ENCODE data around the gene TARM1.

TARM1 gene

DNA sequence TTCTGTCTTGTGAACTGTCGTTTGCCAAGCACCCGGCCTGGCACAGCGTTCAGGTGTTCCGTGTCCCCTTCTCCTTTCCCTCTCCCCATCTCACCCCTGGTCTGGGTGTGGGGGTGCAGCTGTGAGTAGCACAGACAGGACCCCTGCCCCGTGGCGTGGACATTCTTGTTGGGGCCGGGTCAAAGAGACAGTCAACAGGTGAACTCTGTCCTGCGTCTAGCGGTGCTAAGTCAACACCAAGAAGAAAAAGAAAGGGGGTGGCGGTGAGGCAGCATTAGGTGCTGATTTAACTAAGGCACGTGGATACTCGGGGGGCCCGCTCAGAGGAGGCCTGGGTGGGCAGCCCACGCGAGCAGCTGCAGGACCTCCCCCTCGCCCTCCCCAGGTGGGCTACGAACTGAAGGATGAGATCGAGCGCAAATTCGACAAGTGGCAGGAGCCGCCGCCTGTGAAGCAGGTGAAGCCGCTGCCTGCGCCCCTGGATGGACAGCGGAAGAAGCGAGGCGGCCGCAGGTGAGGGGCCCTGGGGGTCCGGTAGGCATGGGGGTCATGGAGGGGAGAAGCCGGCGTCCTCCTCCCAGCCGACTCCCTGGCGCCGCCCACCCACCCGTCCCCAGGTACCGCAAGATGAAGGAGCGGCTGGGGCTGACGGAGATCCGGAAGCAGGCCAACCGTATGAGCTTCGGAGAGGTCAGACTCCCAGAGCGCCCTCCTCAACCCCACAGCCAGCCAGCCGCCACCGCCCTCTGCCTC is 46.7 kb upstream of the TARM1 start:
- no CpG with 5 or more reads among the region's 44 CpGs for WGBS, 2 donors (ENCODE audit: extremely low coverage in 2 of 2, insufficient read length in 2 of 2, insufficient replicate concordance in 1 of 2)

DNA sequence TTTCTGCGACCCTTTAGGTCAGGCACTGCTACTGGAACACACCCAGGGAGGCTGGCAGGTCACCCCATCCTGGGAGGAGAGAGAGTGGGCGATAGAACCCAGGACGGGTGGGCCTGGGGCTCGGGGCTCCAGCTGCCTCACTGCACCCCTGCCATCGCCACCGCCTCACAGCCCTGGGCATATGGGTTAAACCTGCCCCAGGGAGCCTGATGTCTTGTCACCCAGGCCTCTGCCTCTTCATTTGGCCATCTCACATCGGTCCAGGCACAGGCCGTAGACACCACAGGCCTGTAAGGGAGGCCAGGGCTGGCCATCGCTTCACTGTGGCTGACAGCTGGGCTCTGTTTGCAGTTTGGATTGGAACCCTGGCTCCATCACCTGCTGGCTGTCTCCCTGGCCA is 44.5 kb upstream of the TARM1 start:
- H2BK15ac ChIP-seq (ENCODE audit: low read length), result no peak overlapping the region
- H3K4me3 ChIP-seq (ENCODE audit: low read length in 2 of 2), result no peak overlapping the region
- no peak overlapping the region for H2AK5ac ChIP-seq (ENCODE audit: low read depth, low read length)
- no peak overlapping the region for H2BK5ac ChIP-seq (ENCODE audit: low read length)
- no peaks in the 10 kb centered on the region for H3K9me3 ChIP-seq (replicated peaks in 1 of 2; ENCODE audit: control insufficient read depth in 2 of 2, insufficient read depth in 1 of 2, low read depth in 1 of 2, low read length in 2 of 2)
- WGBS, 2 donors (ENCODE audit: extremely low coverage in 2 of 2, insufficient read length in 2 of 2, insufficient replicate concordance in 1 of 2), result no CpG with 5 or more reads among the region's 9 CpGs
- H3K4ac ChIP-seq (ENCODE audit: low read length), result no peak overlapping the region
- peak overlapping the region; percentile 21 for H3K9ac ChIP-seq (ENCODE audit: low read depth, low read length, poor library complexity)
- no peak overlapping the region for H3K18ac ChIP-seq (ENCODE audit: low read length)
- no peak overlapping the region for H3K23ac ChIP-seq (ENCODE audit: low read depth, low read length, poor library complexity)
- H4K91ac ChIP-seq (ENCODE audit: low read depth, low read length, poor library complexity), result no peak overlapping the region
- peaks cover 55 to 87% of the 10 kb centered on the region in 2 donors for H3K36me3 ChIP-seq (replicated peaks in 1 of 2; ENCODE audit: control insufficient read depth in 2 of 2, insufficient read depth in 2 of 2, low read length in 2 of 2)
- no peaks in the 10 kb centered on the region for H3K4me1 ChIP-seq (ENCODE audit: control insufficient read depth in 2 of 2, insufficient read depth in 1 of 2, low read depth in 1 of 2, low read length in 2 of 2)
- no peak overlapping the region for H2AFZ ChIP-seq (ENCODE audit: low read length)
- H4K8ac ChIP-seq (ENCODE audit: low read depth, low read length), result no peak overlapping the region
- H2BK12ac ChIP-seq (ENCODE audit: low read length), result no peak overlapping the region
- peaks cover 1% of the 10 kb centered on the region for H3K79me1 ChIP-seq (ENCODE audit: low read depth, low read length)
- H3K4me2 ChIP-seq (ENCODE audit: insufficient read depth, low read length, poor library complexity, severe bottlenecking), result no peak overlapping the region
- H3K14ac ChIP-seq (ENCODE audit: low read length), result no peak overlapping the region
- no peak overlapping the region for H3K27ac ChIP-seq (replicated peaks; ENCODE audit: low read length)
- no peak overlapping the region for H2BK120ac ChIP-seq (ENCODE audit: low read depth, low read length)
- H3K27me3 ChIP-seq (ENCODE audit: control insufficient read depth in 3 of 3, insufficient read depth in 3 of 3, low read depth in 1 of 3, low read length in 3 of 3), result no peaks in the 10 kb centered on the region
- DNase-seq (ENCODE audit: low spot score), result no peak

More for the DNA sequence above, 46.7 kb upstream of the TARM1 start:
- no peak overlapping the region for H4K8ac ChIP-seq (ENCODE audit: low read depth, low read length)
- no peaks in the 10 kb centered on the region for H3K4me1 ChIP-seq (ENCODE audit: control insufficient read depth in 2 of 2, insufficient read depth in 1 of 2, low read depth in 1 of 2, low read length in 2 of 2)
- no peak overlapping the region for H3K4me3 ChIP-seq (ENCODE audit: low read length in 2 of 2)
- H3K9ac ChIP-seq (ENCODE audit: low read depth, low read length, poor library complexity), result no peak overlapping the region
- H3K79me1 ChIP-seq (ENCODE audit: low read depth, low read length), result no peaks in the 10 kb centered on the region
- H4K91ac ChIP-seq (ENCODE audit: low read depth, low read length, poor library complexity), result no peak overlapping the region
- H2BK5ac ChIP-seq (ENCODE audit: low read length), result no peak overlapping the region
- H2AK5ac ChIP-seq (ENCODE audit: low read depth, low read length), result no peak overlapping the region
- H3K36me3 ChIP-seq (replicated peaks in 1 of 2; ENCODE audit: control insufficient read depth in 2 of 2, insufficient read depth in 2 of 2, low read length in 2 of 2), result peaks cover 53 to 84% of the 10 kb centered on the region in 2 donors
- H3K18ac ChIP-seq (ENCODE audit: low read length), result no peak overlapping the region
- H3K4me2 ChIP-seq (ENCODE audit: insufficient read depth, low read length, poor library complexity, severe bottlenecking), result no peak overlapping the region
- H2AFZ ChIP-seq (ENCODE audit: low read length), result no peak overlapping the region
- no peak overlapping the region for H3K27ac ChIP-seq (replicated peaks; ENCODE audit: low read length)
- H3K27me3 ChIP-seq (ENCODE audit: control insufficient read depth in 3 of 3, insufficient read depth in 3 of 3, low read depth in 1 of 3, low read length in 3 of 3), result no peaks in the 10 kb centered on the region
- H2BK15ac ChIP-seq (ENCODE audit: low read length), result no peak overlapping the region
- H3K14ac ChIP-seq (ENCODE audit: low read length), result no peak overlapping the region
- H2BK12ac ChIP-seq (ENCODE audit: low read length), result no peak overlapping the region
- no peak for DNase-seq (ENCODE audit: low spot score)
- H3K23ac ChIP-seq (ENCODE audit: low read depth, low read length, poor library complexity), result no peak overlapping the region
- H2BK120ac ChIP-seq (ENCODE audit: low read depth, low read length), result no peak overlapping the region
- H3K4ac ChIP-seq (ENCODE audit: low read length), result no peak overlapping the region
- H3K9me3 ChIP-seq (replicated peaks in 1 of 2; ENCODE audit: control insufficient read depth in 2 of 2, insufficient read depth in 1 of 2, low read depth in 1 of 2, low read length in 2 of 2), result no peaks in the 10 kb centered on the region

DNA sequence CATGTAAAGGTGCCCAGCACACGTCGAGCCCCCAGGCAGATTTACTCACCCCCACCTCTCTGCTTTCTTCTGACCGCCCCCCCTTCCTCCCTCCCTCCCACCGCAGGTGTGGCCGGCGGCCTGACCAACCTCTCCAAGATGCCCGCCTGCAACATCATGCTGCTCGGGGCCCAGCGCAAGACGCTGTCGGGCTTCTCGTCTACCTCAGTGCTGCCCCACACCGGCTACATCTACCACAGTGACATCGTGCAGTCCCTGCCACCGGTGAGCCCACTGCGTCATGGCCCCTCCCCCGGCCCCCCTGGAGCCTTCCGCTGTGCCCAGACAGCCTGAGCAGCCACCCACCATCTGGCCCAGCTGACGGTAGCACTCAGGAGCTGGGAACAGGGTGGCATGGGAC is 43.2 kb upstream of the TARM1 start:
- DNase-seq (ENCODE audit: low spot score), result no peak
- no peak overlapping the region for H3K18ac ChIP-seq (ENCODE audit: low read length)
- no peak overlapping the region for H2AFZ ChIP-seq (ENCODE audit: low read length)
- H3K4me3 ChIP-seq (ENCODE audit: low read length in 2 of 2), result no peak overlapping the region
- peak overlapping the region; percentile 65 for H3K23ac ChIP-seq (ENCODE audit: low read depth, low read length, poor library complexity)
- H3K14ac ChIP-seq (ENCODE audit: low read length), result no peak overlapping the region
- H2BK12ac ChIP-seq (ENCODE audit: low read length), result no peak overlapping the region
- H3K9me3 ChIP-seq (replicated peaks in 1 of 2; ENCODE audit: control insufficient read depth in 2 of 2, insufficient read depth in 1 of 2, low read depth in 1 of 2, low read length in 2 of 2), result no peaks in the 10 kb centered on the region
- H3K4me2 ChIP-seq (ENCODE audit: insufficient read depth, low read length, poor library complexity, severe bottlenecking), result no peak overlapping the region
- no peaks in the 10 kb centered on the region for H3K27me3 ChIP-seq (ENCODE audit: control insufficient read depth in 3 of 3, insufficient read depth in 3 of 3, low read depth in 1 of 3, low read length in 3 of 3)
- H2BK15ac ChIP-seq (ENCODE audit: low read length), result no peak overlapping the region
- no peak overlapping the region for H2BK5ac ChIP-seq (ENCODE audit: low read length)
- peak overlapping the region; percentile 30 for H3K9ac ChIP-seq (ENCODE audit: low read depth, low read length, poor library complexity)
- peaks cover 1% of the 10 kb centered on the region for H3K79me1 ChIP-seq (ENCODE audit: low read depth, low read length)
- no peak overlapping the region for H4K91ac ChIP-seq (ENCODE audit: low read depth, low read length, poor library complexity)
- WGBS, 2 donors (ENCODE audit: extremely low coverage in 2 of 2, insufficient read length in 2 of 2, insufficient replicate concordance in 1 of 2), result no CpG with 5 or more reads among the region's 19 CpGs
- no peak overlapping the region for H3K4ac ChIP-seq (ENCODE audit: low read length)
- no peak overlapping the region for H3K27ac ChIP-seq (replicated peaks; ENCODE audit: low read length)
- no peak overlapping the region for H4K8ac ChIP-seq (ENCODE audit: low read depth, low read length)
- H2AK5ac ChIP-seq (ENCODE audit: low read depth, low read length), result no peak overlapping the region
- peaks cover 59 to 92% of the 10 kb centered on the region in 2 donors for H3K36me3 ChIP-seq (replicated peaks in 1 of 2; ENCODE audit: control insufficient read depth in 2 of 2, insufficient read depth in 2 of 2, low read length in 2 of 2)
- no peak overlapping the region for H2BK120ac ChIP-seq (ENCODE audit: low read depth, low read length)
- no peaks in the 10 kb centered on the region for H3K4me1 ChIP-seq (ENCODE audit: control insufficient read depth in 2 of 2, insufficient read depth in 1 of 2, low read depth in 1 of 2, low read length in 2 of 2)

DNA sequence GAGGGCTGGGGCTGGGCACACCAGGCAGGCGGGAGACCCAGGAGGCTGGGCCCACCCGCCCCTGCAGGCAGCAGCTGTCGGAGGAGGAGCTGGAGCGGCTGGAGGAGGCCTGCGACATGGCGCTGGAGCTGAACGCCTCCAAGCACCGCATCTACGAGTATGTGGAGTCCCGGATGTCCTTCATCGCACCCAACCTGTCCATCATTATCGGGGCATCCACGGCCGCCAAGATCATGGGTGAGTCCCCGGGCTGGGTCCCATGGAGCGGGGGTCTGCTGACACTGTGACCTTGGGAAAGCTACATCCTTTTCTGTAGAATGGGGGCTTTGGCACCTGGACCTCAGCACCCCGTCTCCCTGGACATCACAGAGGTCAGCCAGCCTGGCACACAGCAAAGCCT is 42.5 kb upstream of the TARM1 start:
- H3K4me1 ChIP-seq (ENCODE audit: control insufficient read depth in 2 of 2, insufficient read depth in 1 of 2, low read depth in 1 of 2, low read length in 2 of 2), result no peaks in the 10 kb centered on the region

More for the DNA sequence above, 42.5 kb upstream of the TARM1 start:
- no CpG with 5 or more reads among the region's 17 CpGs for WGBS, 2 donors (ENCODE audit: extremely low coverage in 2 of 2, insufficient read length in 2 of 2, insufficient replicate concordance in 1 of 2)
- Histone ChIP-seq H3K36me3 (replicated peaks in 1 of 2; ENCODE audit: control insufficient read depth in 2 of 2, insufficient read depth in 2 of 2, low read length in 2 of 2) (peaks cover 54 to 89% of the 10 kb centered on the region in 2 donors), H4K91ac (ENCODE audit: low read depth, low read length, poor library complexity) (no peak overlapping the region), H3K79me1 (ENCODE audit: low read depth, low read length) (peaks cover 1% of the 10 kb centered on the region), H4K8ac (ENCODE audit: low read depth, low read length) (no peak overlapping the region), H2BK5ac (ENCODE audit: low read length) (no peak overlapping the region), H3K4ac (ENCODE audit: low read length) (no peak overlapping the region), H3K9me3 (replicated peaks in 1 of 2; ENCODE audit: control insufficient read depth in 2 of 2, insufficient read depth in 1 of 2, low read depth in 1 of 2, low read length in 2 of 2) (no peaks in the 10 kb centered on the region), H3K4me3 (ENCODE audit: low read length in 2 of 2) (no peak overlapping the region), H3K18ac (ENCODE audit: low read length) (no peak overlapping the region), H2BK120ac (ENCODE audit: low read depth, low read length) (no peak overlapping the region), H2BK15ac (ENCODE audit: low read length) (no peak overlapping the region), H3K27me3 (ENCODE audit: control insufficient read depth in 3 of 3, insufficient read depth in 3 of 3, low read depth in 1 of 3, low read length in 3 of 3) (no peaks in the 10 kb centered on the region), H3K4me2 (ENCODE audit: insufficient read depth, low read length, poor library complexity, severe bottlenecking) (no peak overlapping the region), H2BK12ac (ENCODE audit: low read length) (no peak overlapping the region), H3K14ac (ENCODE audit: low read length) (no peak overlapping the region), H3K27ac (replicated peaks; ENCODE audit: low read length) (no peak overlapping the region), H3K23ac (ENCODE audit: low read depth, low read length, poor library complexity) (no peak overlapping the region), H2AFZ (ENCODE audit: low read length) (no peak overlapping the region), H2AK5ac (ENCODE audit: low read depth, low read length) (no peak overlapping the region), H3K9ac (ENCODE audit: low read depth, low read length, poor library complexity) (no peak overlapping the region)
- DNase-seq (ENCODE audit: low spot score), result no peak

All from neuronal stem cell (in vitro differentiated cells).